ENCODE data around the gene CETN3.

DNA sequence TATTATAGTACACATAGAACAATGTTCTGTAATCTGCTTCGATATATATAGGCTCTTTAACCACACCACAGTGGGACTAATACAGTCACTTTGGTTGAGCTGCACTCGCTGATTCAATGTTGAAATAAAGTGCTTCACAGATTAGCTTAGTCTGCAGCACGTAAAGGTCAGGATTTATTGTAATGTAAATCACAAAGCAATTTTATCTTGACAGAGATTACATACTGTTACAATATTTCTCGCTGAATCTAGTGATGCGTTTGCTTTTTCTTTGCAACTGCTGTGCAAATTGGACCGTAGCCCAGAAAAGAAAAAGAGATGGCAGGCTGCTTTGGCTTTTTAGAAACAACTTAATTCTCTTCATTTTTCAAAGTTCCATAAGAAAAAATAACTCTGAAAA, 52.9 kb downstream of the CETN3 start:
- TF ChIP-seq HMGA1 (CRISPR knock-in tag; conservative IDR thresholded peaks at IDR 0.05) (no peak), CTCF (CRISPR knock-in tag; IDR thresholded peaks at IDR 0.05) (no peak), SMARCC2 (IDR thresholded peaks at IDR 0.05) (no peak), POLR2A (IDR thresholded peaks at IDR 0.05; ENCODE audit: insufficient read depth in 1 of 2, low read depth in 2 of 2, low read length in 2 of 2) (no peak), MXI1 (IDR thresholded peaks at IDR 0.05; ENCODE audit: borderline replicate concordance, low read depth, low read length) (no peak)

Measured in HepG2 (cell line).